Measurements from ENCODE around the gene ZNF639. TPM values are rescaled to one million over a fixed set of nuclear protein-coding genes. Genes with fewer than 3 reads are reported as not detected.

The ZNF639 gene
- total RNA-seq, 2 donors from 2014 or later, result 17.8 to 23.3 TPM

- no peaks in the 10 kb centered on the region for H3K9me3 ChIP-seq
- no peaks in the 10 kb centered on the region for H3K36me3 ChIP-seq (replicated peaks in 1 of 2; ENCODE audit: insufficient read depth in 1 of 2, low read depth in 2 of 2)
- no peak for ATAC-seq
- H3K4me3 ChIP-seq, result no peak overlapping the region
- no peaks in the 10 kb centered on the region for H3K4me1 ChIP-seq
- WGBS, 2 donors, result 56 to 58% methylated on average over 4 of the region's 4 CpGs
- H3K27ac ChIP-seq, result no peak overlapping the region
- H3K27me3 ChIP-seq, result no peaks in the 10 kb centered on the region
- DNase-seq, result no peak
- intact Hi-C loops (cut with DNase I), result no loop called here
- TF ChIP-seq POLR2A (IDR thresholded peaks at IDR 0.05) (no peak), CTCF (IDR thresholded peaks at IDR 0.05) (no peak)
Measured at GRCh38 chr3:179278932-179279693, 43.7 kb upstream of the ZNF639 start.

GRCh38 chr3:179279837-179280236 lies 43.0 kb upstream of the ZNF639 start:
- ATAC-seq (no peak), DNase-seq (no peak)
- no peak overlapping the region for H3K27ac ChIP-seq
- no peaks in the 10 kb centered on the region for H3K27me3 ChIP-seq
- no peaks in the 10 kb centered on the region for H3K4me1 ChIP-seq
- H3K9me3 ChIP-seq, result no peaks in the 10 kb centered on the region
- WGBS, 2 donors, result 82 to 88% methylated on average over 1 of the region's 1 CpG
- H3K36me3 ChIP-seq (replicated peaks in 1 of 2; ENCODE audit: insufficient read depth in 1 of 2, low read depth in 2 of 2), result no peaks in the 10 kb centered on the region
- no peak overlapping the region for H3K4me3 ChIP-seq
- no peak for TF ChIP-seq POLR2A (IDR thresholded peaks at IDR 0.05)
- TF ChIP-seq CTCF (IDR thresholded peaks at IDR 0.05), result no peak
- intact Hi-C loops (cut with DNase I), result no loop called here

GRCh38 chr3:179281825-179282224 lies 41.0 kb upstream of the ZNF639 start:
- no peak for DNase-seq
- no peaks in the 10 kb centered on the region for H3K4me1 ChIP-seq
- TF ChIP-seq CTCF (IDR thresholded peaks at IDR 0.05) (no peak), POLR2A (IDR thresholded peaks at IDR 0.05) (no peak)
- no peaks in the 10 kb centered on the region for H3K36me3 ChIP-seq (replicated peaks in 1 of 2; ENCODE audit: insufficient read depth in 1 of 2, low read depth in 2 of 2)
- no peak overlapping the region for H3K4me3 ChIP-seq
- WGBS, 2 donors, result 85 to 86% methylated on average over 3 of the region's 3 CpGs
- H3K9me3 ChIP-seq, result no peaks in the 10 kb centered on the region
- ATAC-seq, result no peak
- intact Hi-C loops (cut with DNase I), result no loop called here
- H3K27ac ChIP-seq, result no peak overlapping the region
- H3K27me3 ChIP-seq, result no peaks in the 10 kb centered on the region

- no peak for TF ChIP-seq CTCF (IDR thresholded peaks at IDR 0.05)
- TF ChIP-seq POLR2A (IDR thresholded peaks at IDR 0.05), result no peak
- ATAC-seq (no peak), DNase-seq (no peak)
- no peaks in the 10 kb centered on the region for H3K36me3 ChIP-seq (replicated peaks in 1 of 2; ENCODE audit: insufficient read depth in 1 of 2, low read depth in 2 of 2)
- no peaks in the 10 kb centered on the region for H3K4me1 ChIP-seq
- no peak overlapping the region for H3K4me3 ChIP-seq
- no peak overlapping the region for H3K27ac ChIP-seq
- intact Hi-C loops (cut with DNase I), result no loop called here
- H3K27me3 ChIP-seq, result no peaks in the 10 kb centered on the region
- 80 to 89% methylated on average over 6 of the region's 6 CpGs for WGBS, 2 donors
- H3K9me3 ChIP-seq, result no peaks in the 10 kb centered on the region
Measured at GRCh38 chr3:179286331-179286730, 36.5 kb upstream of the ZNF639 start.

- no peaks in the 10 kb centered on the region for H3K36me3 ChIP-seq (replicated peaks in 1 of 2; ENCODE audit: insufficient read depth in 1 of 2, low read depth in 2 of 2)
- H3K27ac ChIP-seq, result no peak overlapping the region
- no peaks in the 10 kb centered on the region for H3K27me3 ChIP-seq
- ATAC-seq, result no peak
- intact Hi-C loops (cut with DNase I), result no loop called here
- H3K9me3 ChIP-seq, result no peaks in the 10 kb centered on the region
- 47 to 68% methylated on average over 4 of the region's 4 CpGs for WGBS, 2 donors
- no peak overlapping the region for H3K4me3 ChIP-seq
- no peak for TF ChIP-seq POLR2A (IDR thresholded peaks at IDR 0.05)
- no peak for TF ChIP-seq CTCF (IDR thresholded peaks at IDR 0.05)
- no peaks in the 10 kb centered on the region for H3K4me1 ChIP-seq
- no peak for DNase-seq
Measured at GRCh38 chr3:179288845-179289244, 34.0 kb upstream of the ZNF639 start.
